HT1080 (cell line): Measurements from ENCODE around the gene BAIAP2L1. TPM values are rescaled to one million over a fixed set of nuclear protein-coding genes. Genes with fewer than 3 reads are reported as not detected.
"Not testable (repeated sequence)": the region's sequence is repeated elsewhere in the genome, so short reads cannot be mapped to it uniquely, and the experiment has no call there.

Source experiments
- DNase-seq: peaks from one replicate; pipeline ENCODE4 v3.0.0-alpha.2; 2015; ENCODE audit warnings: low read depth
- polyA plus RNA-seq, 2 experiments: library from polyadenylated mRNA; depleted of rRNA; stranded (reverse); fragments of >200 nt; gene quantifications; 2 replicates each; pipeline ENCODE4 v1.2.3, GENCODE V29; 2015
- total RNA-seq: library from RNA; depleted of rRNA; stranded (reverse); fragments of >200 nt; shearing (Covaris generic); gene quantifications from 2 replicates; pipeline ENCODE4 v1.2.3, GENCODE V29; 2014; rRNA removed

BAIAP2L1 gene
- total RNA-seq = 7.3 and 11.1 TPM in 2 replicates
- polyA plus RNA-seq (2015; cell fraction: cytosol; rRNA removed) = 25.4 and 31.1 TPM in 2 replicates
- polyA plus RNA-seq (2015; cell fraction: nucleus; rRNA removed) = 27.7 and 39.1 TPM in 2 replicates

- peak; percentile 56 for DNase-seq
These were observed at the start of gene BAIAP2L1 for GRCh38 chr7:98400542-98401340. BAIAP2L1 (minus strand) TSS chr7:98401090; CDS start chr7:98400852, 238 bp downstream.

GRCh38 chr7:98448766-98449165 lies 47.9 kb upstream of the BAIAP2L1 start:
- DNase-seq = no peak

GRCh38 chr7:98440992-98441391 lies 40.1 kb upstream of the BAIAP2L1 start:
- not testable (repeated sequence) for DNase-seq

GRCh38 chr7:98439484-98439883 lies 38.6 kb upstream of the BAIAP2L1 start:
- DNase-seq = no peak

GRCh38 chr7:98434087-98434486 lies 33.2 kb upstream of the BAIAP2L1 start:
- no peak for DNase-seq

GRCh38 chr7:98429799-98430198 lies 28.9 kb upstream of the BAIAP2L1 start:
- DNase-seq = no peak

- peak; percentile 53 for DNase-seq
These were observed 22.2 kb upstream of the BAIAP2L1 start for GRCh38 chr7:98423043-98423442.

GRCh38 chr7:98420966-98421612 lies 20.2 kb upstream of the BAIAP2L1 start:
- DNase-seq = peak; percentile 30

- not testable (repeated sequence) for DNase-seq
These were observed 19.1 kb upstream of the BAIAP2L1 start for GRCh38 chr7:98419988-98420387.

GRCh38 chr7:98419316-98419691 lies 18.4 kb upstream of the BAIAP2L1 start:
- DNase-seq = not testable (repeated sequence)

GRCh38 chr7:98418636-98419315 lies 17.9 kb upstream of the BAIAP2L1 start:
- DNase-seq = peak; percentile 97

- DNase-seq = peak; percentile 54
These were observed 17.4 kb upstream of the BAIAP2L1 start for GRCh38 chr7:98418271-98418635.

GRCh38 chr7:98417604-98418270 lies 16.8 kb upstream of the BAIAP2L1 start:
- not testable (repeated sequence) for DNase-seq

- DNase-seq = no peak
These were observed 13.5 kb upstream of the BAIAP2L1 start for GRCh38 chr7:98414205-98414900.

GRCh38 chr7:98413655-98414054 lies 12.8 kb upstream of the BAIAP2L1 start:
- DNase-seq = not testable (repeated sequence)

- DNase-seq = no peak
These were observed 9.0 kb upstream of the BAIAP2L1 start for GRCh38 chr7:98409843-98410242.

- DNase-seq = not testable (repeated sequence)
These were observed 7.3 kb upstream of the BAIAP2L1 start for GRCh38 chr7:98408146-98408545.

- DNase-seq = no peak
These were observed 5.9 kb upstream of the BAIAP2L1 start for GRCh38 chr7:98406827-98407226.

- DNase-seq = no peak
These were observed 4.0 kb upstream of the BAIAP2L1 start for GRCh38 chr7:98404840-98405239.

- DNase-seq = no peak
These were observed 874 bp downstream of the BAIAP2L1 start for GRCh38 chr7:98399890-98400541.
